Peyer's patch (tissue), 4 donors: Measurements from ENCODE around the gene SCAF4. TPM values are rescaled to one million over a fixed set of nuclear protein-coding genes. Genes with fewer than 3 reads are reported as not detected.

Experiments
- DNase-seq, 3 donors: peaks; one replicate each; pipeline ENCODE4 v3.0.0-alpha.2; 2017 to 2019
- H3K27ac ChIP-seq, 4 donors: fragments of 200-600 bp; sonication (generic); one replicate each; pipeline ENCODE4 v1.5.1; 2016 to 2019
- H3K27me3 ChIP-seq, 2 donors: fragments of 200-600 bp; sonication (generic); one replicate each; pipeline ENCODE4 v1.5.1; 2019
- H3K36me3 ChIP-seq, 3 donors: fragments of 200-600 bp; sonication (generic); one replicate each; pipeline ENCODE4 v1.5.1; 2016 to 2019
- H3K4me1 ChIP-seq, 4 donors: fragments of 200-600 bp; sonication (generic); one replicate each; pipeline ENCODE4 v1.5.1; 2016 to 2019
- H3K4me3 ChIP-seq, 4 donors: fragments of 200-600 bp; sonication (generic); 1 replicate in 3 of 4; 2 replicates in 1 of 4; pipeline ENCODE4 v1.5.1; 2016 to 2019; ENCODE audit warnings: mild to moderate bottlenecking in 1 of 4
- H3K9me3 ChIP-seq, 4 donors: fragments of 200-600 bp; sonication (generic); one replicate each; pipeline ENCODE4 v1.5.1; 2016 to 2019; ENCODE audit warnings: mild to moderate bottlenecking in 1 of 4
- CTCF ChIP-seq, 6 experiments: fragments of 450-650 bp in 4 of 6; fragments of 200-600 bp in 2 of 6; sonication (generic) in 1 of 6; IDR thresholded peaks; one replicate each; pipeline ENCODE4 v1.5.1; 2017 to 2019; ENCODE audit warnings: antibody characterized with exemption in 6 of 6, mild to moderate bottlenecking in 3 of 6, moderate library complexity in 1 of 6
- POLR2A ChIP-seq, 2 donors: fragments of 450-650 bp; IDR thresholded peaks; one replicate each; pipeline ENCODE4 v1.5.1; 2017; ENCODE audit warnings: antibody characterized with exemption in 2 of 2, mild to moderate bottlenecking in 2 of 2, moderate library complexity in 2 of 2
- total RNA-seq, 4 donors: library from RNA; depleted of rRNA; stranded (reverse); fragments of >200 nt; gene quantifications; one replicate each; pipeline ENCODE4 v1.1.0, GENCODE V29; 2016

SCAF4 gene
- total RNA-seq, 4 donors from 2014 or later = 26.4 to 33.1 (median 30.2) TPM

GRCh38 chr21:31728952-31729351 lies 3.0 kb downstream of the SCAF4 start:
- no peaks in the 10 kb centered on the region for H3K27me3 ChIP-seq
- no peaks in the 10 kb centered on the region for H3K36me3 ChIP-seq
- no peak for TF ChIP-seq CTCF (IDR thresholded peaks at IDR 0.05)
- TF ChIP-seq POLR2A (IDR thresholded peaks at IDR 0.05) = no peak
- no peak overlapping the region for H3K4me3 ChIP-seq
- H3K9me3 ChIP-seq = no peaks in the 10 kb centered on the region
- peaks cover 0 to 59% (median 12%) of the 10 kb centered on the region in 4 donors for H3K4me1 ChIP-seq
- DNase-seq = no peak
- no peak overlapping the region for H3K27ac ChIP-seq

GRCh38 chr21:31728191-31728590 lies 3.7 kb downstream of the SCAF4 start:
- Histone ChIP-seq H3K27me3 (no peaks in the 10 kb centered on the region), H3K36me3 (no peaks in the 10 kb centered on the region), H3K4me3 (no peak overlapping the region), H3K4me1 (peaks cover 0 to 53% (median 11%) of the 10 kb centered on the region in 4 donors), H3K27ac (no peak overlapping the region), H3K9me3 (no peaks in the 10 kb centered on the region)
- TF ChIP-seq CTCF (IDR thresholded peaks at IDR 0.05) = no peak
- TF ChIP-seq POLR2A (IDR thresholded peaks at IDR 0.05) = no peak
- DNase-seq = no peak

- H3K4me3 ChIP-seq = no peak overlapping the region
- no peaks in the 10 kb centered on the region for H3K36me3 ChIP-seq
- TF ChIP-seq CTCF (IDR thresholded peaks at IDR 0.05) (no peak), POLR2A (IDR thresholded peaks at IDR 0.05) (no peak)
- no peaks in the 10 kb centered on the region for H3K27me3 ChIP-seq
- H3K9me3 ChIP-seq = no peaks in the 10 kb centered on the region
- H3K27ac ChIP-seq = no peak overlapping the region
- no peak for DNase-seq
- H3K4me1 ChIP-seq = peaks cover 0 to 46% (median 9%) of the 10 kb centered on the region in 4 donors
These were observed 4.7 kb downstream of the SCAF4 start for GRCh38 chr21:31727181-31727580.

GRCh38 chr21:31726407-31726806 lies 5.5 kb downstream of the SCAF4 start:
- no peak for DNase-seq
- Histone ChIP-seq H3K9me3 (no peaks in the 10 kb centered on the region), H3K27ac (no peak overlapping the region), H3K36me3 (no peaks in the 10 kb centered on the region), H3K4me3 (no peak overlapping the region), H3K27me3 (no peaks in the 10 kb centered on the region), H3K4me1 (peaks cover 0 to 46% (median 9%) of the 10 kb centered on the region in 4 donors)
- TF ChIP-seq CTCF (IDR thresholded peaks at IDR 0.05) = no peak
- no peak for TF ChIP-seq POLR2A (IDR thresholded peaks at IDR 0.05)

GRCh38 chr21:31725202-31725839 lies 6.6 kb downstream of the SCAF4 start:
- Histone ChIP-seq H3K27me3 (no peaks in the 10 kb centered on the region), H3K36me3 (no peaks in the 10 kb centered on the region), H3K4me1 (peaks cover 0 to 42% (median 9%) of the 10 kb centered on the region in 4 donors), H3K4me3 (no peak overlapping the region), H3K27ac (no peak overlapping the region), H3K9me3 (no peaks in the 10 kb centered on the region)
- TF ChIP-seq CTCF (IDR thresholded peaks at IDR 0.05) = no peak
- TF ChIP-seq POLR2A (IDR thresholded peaks at IDR 0.05) = no peak
- DNase-seq = no peak
